ENCODE measurements around the gene PEX11G. TPM values are rescaled to one million over a fixed set of nuclear protein-coding genes. Genes with fewer than 3 reads are reported as not detected.
"Not testable (repeated sequence)": the region's sequence is repeated elsewhere in the genome, so short reads cannot be mapped to it uniquely, and the experiment has no call there.

The PEX11G gene
- total RNA-seq, 4 donors from 2014 or later: 2.9 to 5.2 (median 4.1) TPM

GRCh38 chr19:7454998-7455397 is 33.8 kb downstream of the PEX11G start:
- no peak overlapping the region for H3K27ac ChIP-seq
- 95% methylated on average over 8 of the region's 8 CpGs for WGBS
- H3K4me3 ChIP-seq: no peak overlapping the region
- peaks cover 70% of the 10 kb centered on the region for H3K36me3 ChIP-seq
- TF ChIP-seq POLR2A (IDR thresholded peaks at IDR 0.05) (no peak), CTCF (IDR thresholded peaks at IDR 0.05) (no peak), EP300 (IDR thresholded peaks at IDR 0.05) (no peak), POLR2AphosphoS5 (IDR thresholded peaks at IDR 0.05) (no peak)
- no peaks in the 10 kb centered on the region for H3K9me3 ChIP-seq
- DNase-seq (ENCODE audit: low spot score in 2 of 2): no peak
- no peaks in the 10 kb centered on the region for H3K4me1 ChIP-seq
- H3K27me3 ChIP-seq: no peaks in the 10 kb centered on the region

GRCh38 chr19:7450243-7451223 is 38.3 kb downstream of the PEX11G start:
- no peak for DNase-seq (ENCODE audit: low spot score in 2 of 2)
- TF ChIP-seq POLR2A (IDR thresholded peaks at IDR 0.05): no peak
- TF ChIP-seq POLR2AphosphoS5 (IDR thresholded peaks at IDR 0.05): no peak
- TF ChIP-seq EP300 (IDR thresholded peaks at IDR 0.05): no peak
- TF ChIP-seq CTCF (IDR thresholded peaks at IDR 0.05): no peak
- Histone ChIP-seq H3K4me1 (no peaks in the 10 kb centered on the region), H3K4me3 (no peak overlapping the region), H3K9me3 (no peaks in the 10 kb centered on the region), H3K27me3 (no peaks in the 10 kb centered on the region), H3K36me3 (peaks cover 80% of the 10 kb centered on the region), H3K27ac (no peak overlapping the region)
- 79% methylated on average over 53 of the region's 53 CpGs for WGBS

- H3K4me1 ChIP-seq; H3K27ac ChIP-seq; DNase-seq (ENCODE audit: low spot score in 2 of 2); H3K9me3 ChIP-seq; H3K4me3 ChIP-seq; H3K27me3 ChIP-seq: not testable (repeated sequence)
- WGBS: 94% methylated on average over 5 of the region's 6 CpGs
- peaks cover 83% of the 10 kb centered on the region for H3K36me3 ChIP-seq
These were observed 39.3 kb downstream of the PEX11G start for GRCh38 chr19:7449391-7450070.

GRCh38 chr19:7447648-7448047 is 41.2 kb downstream of the PEX11G start:
- no peak overlapping the region for H3K27ac ChIP-seq
- DNase-seq (ENCODE audit: low spot score in 2 of 2): no peak
- H3K9me3 ChIP-seq: no peaks in the 10 kb centered on the region
- peaks cover 88% of the 10 kb centered on the region for H3K36me3 ChIP-seq
- no peaks in the 10 kb centered on the region for H3K4me1 ChIP-seq
- no peak overlapping the region for H3K4me3 ChIP-seq
- WGBS: 96% methylated on average over 6 of the region's 6 CpGs
- TF ChIP-seq CTCF (IDR thresholded peaks at IDR 0.05) (no peak), POLR2AphosphoS5 (IDR thresholded peaks at IDR 0.05) (no peak), POLR2A (IDR thresholded peaks at IDR 0.05) (no peak), EP300 (IDR thresholded peaks at IDR 0.05) (no peak)
- no peaks in the 10 kb centered on the region for H3K27me3 ChIP-seq

- H3K4me1 ChIP-seq: no peaks in the 10 kb centered on the region
- WGBS: 95% methylated on average over 3 of the region's 3 CpGs
- no peak overlapping the region for H3K27ac ChIP-seq
- DNase-seq (ENCODE audit: low spot score in 2 of 2): no peak
- TF ChIP-seq POLR2A (IDR thresholded peaks at IDR 0.05): no peak
- TF ChIP-seq CTCF (IDR thresholded peaks at IDR 0.05): no peak
- no peak for TF ChIP-seq POLR2AphosphoS5 (IDR thresholded peaks at IDR 0.05)
- no peak for TF ChIP-seq EP300 (IDR thresholded peaks at IDR 0.05)
- H3K36me3 ChIP-seq: peaks cover 92% of the 10 kb centered on the region
- no peaks in the 10 kb centered on the region for H3K9me3 ChIP-seq
- H3K27me3 ChIP-seq: no peaks in the 10 kb centered on the region
- no peak overlapping the region for H3K4me3 ChIP-seq
These were observed 43.7 kb downstream of the PEX11G start for GRCh38 chr19:7445104-7445503.
